WTC11 (cell line): ENCODE measurements around the gene KIFC1. TPM values are rescaled to one million over a fixed set of nuclear protein-coding genes. Genes with fewer than 3 reads are reported as not detected.

Source experiments
- ATAC-seq: fragments of 200-7000 bp; cut with Tn5 transposase; 2 replicates; pipeline ENCODE4 v1.10.0; 2021; ENCODE audit warnings: mild to moderate bottlenecking, moderate library complexity
- CTCF ChIA-PET: fragments of 300-600 bp; sonication (Branson Sonifier 250); formaldehyde crosslinking; loops from one replicate; lab custom pipeline; 2021; ENCODE audit warnings: antibody characterized with exemption; lab: Charles Lee
- POLR2A ChIA-PET: fragments of 350-600 bp; sonication (Branson Sonifier 250); formaldehyde crosslinking; loops from one replicate; lab custom pipeline; 2021; ENCODE audit warnings: antibody characterized with exemption; lab: Charles Lee
- DNase-seq: peaks from one replicate; pipeline ENCODE4 v3.0.0; 2021; ENCODE audit warnings: low spot score
- H3K27ac Mint-ChIP-seq: 2 replicates; pipeline ENCODE4 v1.8.0; 2021; ENCODE audit warnings: mixed read lengths
- H3K27me3 Mint-ChIP-seq: 2 replicates; pipeline ENCODE4 v1.8.0; 2021; ENCODE audit warnings: low read depth, mild to moderate bottlenecking, moderate library complexity, mixed read lengths
- H3K36me3 Mint-ChIP-seq: 2 replicates; pipeline ENCODE4 v1.8.0; 2021; ENCODE audit warnings: mixed read lengths
- H3K4me1 Mint-ChIP-seq: 2 replicates; pipeline ENCODE4 v1.8.0; 2022; ENCODE audit warnings: mixed read lengths
- H3K4me3 Mint-ChIP-seq: 2 replicates; pipeline ENCODE4 v1.8.0; 2021; ENCODE audit warnings: mild to moderate bottlenecking, moderate library complexity, mixed read lengths
- H3K9me3 Mint-ChIP-seq: 2 replicates; pipeline ENCODE4 v1.8.0; 2021; ENCODE audit warnings: mixed read lengths
- AFF4 ChIP-seq: sonication (generic); formaldehyde crosslinking; IDR thresholded peaks from 2 replicates; pipeline ENCODE4 v1.8.1; 2023; ENCODE audit warnings: mild to moderate bottlenecking, missing genetic modification reagents, borderline replicate concordance
- ATF1 ChIP-seq: sonication (generic); formaldehyde crosslinking; IDR thresholded peaks from 2 replicates; pipeline ENCODE4 v1.8.1; 2023; ENCODE audit warnings: mild to moderate bottlenecking, moderate library complexity, missing genetic modification reagents
- E2F4 ChIP-seq: sonication (generic); formaldehyde crosslinking; IDR thresholded peaks from 2 replicates; pipeline ENCODE4 v1.8.1; 2022; ENCODE audit warnings: low read depth, mild to moderate bottlenecking, moderate library complexity, missing genetic modification reagents, borderline replicate concordance
- FOXJ3 ChIP-seq: sonication (generic); formaldehyde crosslinking; IDR thresholded peaks from 2 replicates; pipeline ENCODE4 v1.9.0; 2021; ENCODE audit warnings: missing genetic modification reagents, mild to moderate bottlenecking, borderline replicate concordance
- GABPB1 ChIP-seq: sonication (generic); formaldehyde crosslinking; IDR thresholded peaks from 2 replicates; pipeline ENCODE4 v1.8.1; 2023; ENCODE audit warnings: mild to moderate bottlenecking, missing genetic modification reagents
- GRHL2 ChIP-seq: fragments of 250-450 bp; sonication (Bioruptor Pico); IDR thresholded peaks from 2 replicates; pipeline ENCODE4 v1.8.0; 2022; ENCODE audit warnings: mild to moderate bottlenecking, moderate library complexity; ENCODE audit not compliant: insufficient replicate concordance, severe bottlenecking
- GTF2I ChIP-seq: fragments of 250-450 bp; sonication (Bioruptor Pico); conservative IDR thresholded peaks from 2 replicates; pipeline ENCODE4 v1.4.0; 2021; ENCODE audit warnings: mild to moderate bottlenecking
- IRF2 ChIP-seq: sonication (generic); formaldehyde crosslinking; IDR thresholded peaks from 2 replicates; pipeline ENCODE4 v1.8.0; 2022; ENCODE audit warnings: low read depth, missing genetic modification reagents, borderline replicate concordance
- MAX ChIP-seq: sonication (generic); formaldehyde crosslinking; IDR thresholded peaks from 2 replicates; pipeline ENCODE4 v1.8.0; 2022; ENCODE audit warnings: mild to moderate bottlenecking, missing genetic modification reagents
- MLX ChIP-seq: sonication (generic); formaldehyde crosslinking; IDR thresholded peaks from 2 replicates; pipeline ENCODE4 v1.8.1; 2023; ENCODE audit warnings: mild to moderate bottlenecking, missing genetic modification reagents, moderate library complexity
- NFYB ChIP-seq: sonication (generic); formaldehyde crosslinking; conservative IDR thresholded peaks from 2 replicates; pipeline ENCODE4 v1.8.0; 2022; ENCODE audit warnings: low read depth, missing genetic modification reagents
- NR2C2 ChIP-seq: sonication (generic); formaldehyde crosslinking; IDR thresholded peaks from 2 replicates; pipeline ENCODE4 v1.8.0; 2022; ENCODE audit warnings: mild to moderate bottlenecking, missing genetic modification reagents
- NR3C1 ChIP-seq: sonication (generic); formaldehyde crosslinking; conservative IDR thresholded peaks from 2 replicates; pipeline ENCODE4 v1.8.1; 2023; ENCODE audit warnings: low read depth, mild to moderate bottlenecking, missing genetic modification reagents
- RORB ChIP-seq: fragments of 250-450 bp; sonication (Bioruptor Pico); IDR thresholded peaks from 2 replicates; pipeline ENCODE4 v1.9.0; 2021; ENCODE audit warnings: mild to moderate bottlenecking
- SP1 ChIP-seq: sonication (generic); formaldehyde crosslinking; conservative IDR thresholded peaks from 2 replicates; pipeline ENCODE4 v1.8.1; 2022; ENCODE audit warnings: missing genetic modification reagents
- ZNF121 ChIP-seq: sonication (generic); formaldehyde crosslinking; IDR thresholded peaks from 2 replicates; pipeline ENCODE4 v1.8.0; 2023; ENCODE audit warnings: missing genetic modification reagents
- ZNF263 ChIP-seq: sonication (generic); formaldehyde crosslinking; IDR thresholded peaks from 2 replicates; pipeline ENCODE4 v1.8.1; 2022; ENCODE audit warnings: low read depth, mild to moderate bottlenecking, moderate library complexity, missing genetic modification reagents
- ZNF317 ChIP-seq: sonication (generic); formaldehyde crosslinking; IDR thresholded peaks from 2 replicates; pipeline ENCODE4 v1.8.1; 2023; ENCODE audit warnings: low read depth, mild to moderate bottlenecking, moderate library complexity, missing genetic modification reagents, borderline replicate concordance
- ZNF396 ChIP-seq: fragments of 250-450 bp; sonication (Bioruptor Pico); IDR thresholded peaks from 2 replicates; pipeline ENCODE4 v1.8.0; 2021; ENCODE audit warnings: mild to moderate bottlenecking, moderate library complexity, borderline replicate concordance
- ZNF512 ChIP-seq: sonication (generic); formaldehyde crosslinking; IDR thresholded peaks from 2 replicates; pipeline ENCODE4 v1.8.1; 2022; ENCODE audit warnings: missing genetic modification reagents, borderline replicate concordance
- total RNA-seq: library from RNA; stranded (reverse); gene quantifications from 3 replicates; pipeline ENCODE4 v1.2.3, GENCODE V29; 2021

The KIFC1 gene
- total RNA-seq, 1 experiment from 2014 or later = 97.3 TPM

- H3K4me1 Mint-ChIP-seq = no peaks in the 10 kb centered on the region
- H3K9me3 Mint-ChIP-seq = no peaks in the 10 kb centered on the region
- H3K27ac Mint-ChIP-seq = no peak overlapping the region
- no peak for DNase-seq
- H3K27me3 Mint-ChIP-seq = no peaks in the 10 kb centered on the region
- H3K36me3 Mint-ChIP-seq = peaks cover 77% of the 10 kb centered on the region
- CTCF ChIA-PET = no interaction called here
- H3K4me3 Mint-ChIP-seq = no peak overlapping the region
- no peak for ATAC-seq
- TF ChIP-seq ZNF512 (CRISPR knock-in tag) (no peak), ZNF317 (CRISPR knock-in tag) (no peak), RORB (no peak), ATF1 (no peak), GABPB1 (no peak), IRF2 (CRISPR knock-in tag) (no peak), GRHL2 (CRISPR knock-in tag) (no peak), GTF2I (no peak), AFF4 (CRISPR knock-in tag) (no peak), ZNF396 (CRISPR knock-in tag) (no peak), NR3C1 (CRISPR knock-in tag) (no peak), MLX (CRISPR knock-in tag) (no peak), NFYB (CRISPR knock-in tag) (no peak), ZNF121 (CRISPR knock-in tag) (no peak), SP1 (CRISPR knock-in tag) (no peak), MAX (CRISPR knock-in tag) (no peak), NR2C2 (no peak), ZNF263 (no peak), FOXJ3 (CRISPR knock-in tag) (no peak), E2F4 (CRISPR knock-in tag) (no peak)
- POLR2A ChIA-PET = no interaction called here
These were observed 52.2 kb downstream of the KIFC1 start for GRCh38 chr6:33443619-33444504.
